Smooth muscle cell (in vitro differentiated cells): ENCODE measurements around the gene TMEFF2. TPM values are rescaled to one million over a fixed set of nuclear protein-coding genes. Genes with fewer than 3 reads are reported as not detected.

Experiments
- DNase-seq: peaks from one replicate; lab custom pipeline; 2025; ENCODE audit not compliant: unreplicated experiment; lab: John Stamatoyannopoulos, UW
- H2AFZ ChIP-seq: fragments of 200-600 bp; sonication (generic); 2 replicates; pipeline ENCODE4 v1.6.0; 2016; ENCODE audit warnings: antibody characterized with exemption, low read depth, mild to moderate bottlenecking
- H3F3A ChIP-seq: fragments of 200-600 bp; sonication (generic); 2 replicates; pipeline ENCODE4 v1.6.0; 2017; ENCODE audit warnings: antibody characterized with exemption, low read depth
- H3K27ac ChIP-seq: fragments of 200-600 bp; sonication (generic); 2 replicates; pipeline ENCODE4 v1.5.1; 2016; ENCODE audit warnings: low read depth, mild to moderate bottlenecking
- H3K27me3 ChIP-seq: fragments of 200-600 bp; sonication (generic); 2 replicates; pipeline ENCODE4 v1.6.1; 2016; ENCODE audit warnings: low read depth, mild to moderate bottlenecking
- H3K36me3 ChIP-seq: fragments of 200-600 bp; sonication (generic); 2 replicates; pipeline ENCODE4 v1.5.1; 2016; ENCODE audit warnings: low read depth
- H3K4me1 ChIP-seq: fragments of 200-600 bp; sonication (generic); 2 replicates; pipeline ENCODE4 v1.5.1; 2016; ENCODE audit warnings: low read depth
- H3K4me2 ChIP-seq: fragments of 200-600 bp; sonication (generic); 2 replicates; pipeline ENCODE4 v1.6.0; 2016; ENCODE audit warnings: mild to moderate bottlenecking
- H3K4me3 ChIP-seq: fragments of 200-600 bp; sonication (generic); 2 replicates; pipeline ENCODE4 v1.5.1; 2016; ENCODE audit warnings: mild to moderate bottlenecking
- H3K79me2 ChIP-seq: fragments of 200-600 bp; sonication (generic); 2 replicates; pipeline ENCODE4 v1.6.0; 2016; ENCODE audit warnings: low read depth, mild to moderate bottlenecking
- H3K9ac ChIP-seq: fragments of 200-600 bp; sonication (generic); 2 replicates; pipeline ENCODE4 v1.6.0; 2016; ENCODE audit warnings: low read depth
- H3K9me3 ChIP-seq: fragments of 200-600 bp; sonication (generic); replicated peaks from 2 replicates; pipeline ENCODE4 v1.5.1; 2016; ENCODE audit warnings: low read depth
- H4K20me1 ChIP-seq: fragments of 200-600 bp; sonication (generic); 2 replicates; pipeline ENCODE4 v1.6.0; 2016; ENCODE audit warnings: low read depth
- CTCF ChIP-seq: fragments of 200-600 bp; sonication (generic); IDR thresholded peaks from 2 replicates; pipeline ENCODE4 v1.5.1; 2017; ENCODE audit warnings: borderline replicate concordance, mild to moderate bottlenecking, antibody characterized with exemption; ENCODE audit not compliant: insufficient read depth, poor library complexity, severe bottlenecking
- WGBS: methylation state at CpG from one replicate; pipeline ENCODE4 v1.1.7; 2016; ENCODE audit warnings: low lambda C conversion rate; 5-methylcytosine and 5-hydroxymethylcytosine counted together
- polyA plus RNA-seq: library from polyadenylated mRNA; unstranded; fragments of >200 nt; fragmentation: Nextera tagmentation; extraction: Ambion mirVana; gene quantifications from 2 replicates; pipeline ENCODE4 v1.2.1, GENCODE V29; 2016
- total RNA-seq: library from RNA; depleted of rRNA; stranded (reverse); fragments of >200 nt; gene quantifications from 2 replicates; pipeline ENCODE4 v1.2.3, GENCODE V29; 2014

Gene TMEFF2
- total and polyA plus RNA-seq, 2 experiments from 2014 or later = not detected

- no peaks in the 10 kb centered on the region for H3K27me3 ChIP-seq
- H3K36me3 ChIP-seq = no peaks in the 10 kb centered on the region
- H3K9me3 ChIP-seq = no peaks in the 10 kb centered on the region
- DNase-seq = no peak
- no peaks in the 10 kb centered on the region for H3K4me1 ChIP-seq
- H3K79me2 ChIP-seq = no peaks in the 10 kb centered on the region
- no peak for TF ChIP-seq CTCF
- no peak overlapping the region for H3K9ac ChIP-seq
- H4K20me1 ChIP-seq = no peaks in the 10 kb centered on the region
- H3K27ac ChIP-seq = no peak overlapping the region
- H3K4me2 ChIP-seq = no peak overlapping the region
- H3F3A ChIP-seq = no peaks in the 10 kb centered on the region
- whole genome bisulfite sequencing = 99% methylated on average over 3 of the region's 3 CpGs
- no peak overlapping the region for H2AFZ ChIP-seq
- no peak overlapping the region for H3K4me3 ChIP-seq
Observed at GRCh38 chr2:192030856-192031255, 163.9 kb downstream of the TMEFF2 start.

- H3K36me3 ChIP-seq = no peaks in the 10 kb centered on the region
- H3K4me3 ChIP-seq = no peak overlapping the region
- DNase-seq = no peak
- H2AFZ ChIP-seq = no peak overlapping the region
- H3K4me1 ChIP-seq = no peaks in the 10 kb centered on the region
- H3K27ac ChIP-seq = no peak overlapping the region
- no peaks in the 10 kb centered on the region for H3K27me3 ChIP-seq
- H3K4me2 ChIP-seq = no peak overlapping the region
- no peak for TF ChIP-seq CTCF
- H3K9ac ChIP-seq = no peak overlapping the region
- no peaks in the 10 kb centered on the region for H4K20me1 ChIP-seq
- no peaks in the 10 kb centered on the region for H3K9me3 ChIP-seq
- H3K79me2 ChIP-seq = no peaks in the 10 kb centered on the region
- WGBS = 60% methylated on average over 1 of the region's 1 CpG
- no peaks in the 10 kb centered on the region for H3F3A ChIP-seq
Observed at GRCh38 chr2:192030289-192030688, 164.4 kb downstream of the TMEFF2 start.

- no peak overlapping the region for H2AFZ ChIP-seq
- no peak for DNase-seq
- 74% methylated on average over 2 of the region's 2 CpGs for WGBS
Observed at GRCh38 chr2:192029089-192029488, 165.6 kb downstream of the TMEFF2 start.

More at GRCh38 chr2:192029089-192029488, 165.6 kb downstream of the TMEFF2 start:
- TF ChIP-seq CTCF = peak; percentile 8
- no peaks in the 10 kb centered on the region for H3K36me3 ChIP-seq
- no peaks in the 10 kb centered on the region for H3K4me1 ChIP-seq
- no peaks in the 10 kb centered on the region for H4K20me1 ChIP-seq
- no peaks in the 10 kb centered on the region for H3K27me3 ChIP-seq
- no peaks in the 10 kb centered on the region for H3K9me3 ChIP-seq
- no peaks in the 10 kb centered on the region for H3K79me2 ChIP-seq
- H3K4me2 ChIP-seq = no peak overlapping the region
- no peak overlapping the region for H3K9ac ChIP-seq
- H3F3A ChIP-seq = no peaks in the 10 kb centered on the region
- no peak overlapping the region for H3K27ac ChIP-seq
- H3K4me3 ChIP-seq = no peak overlapping the region
